Endothelial cell (in vitro differentiated cells): Measurements from ENCODE around the gene NMT2. TPM values are rescaled to one million over a fixed set of nuclear protein-coding genes. Genes with fewer than 3 reads are reported as not detected.
"Not testable (repeated sequence)": the region's sequence is repeated elsewhere in the genome, so short reads cannot be mapped to it uniquely, and the experiment has no call there.

Experiments used
- DNase-seq: peaks from one replicate; pipeline ENCODE4 v3.0.0; 2021; ENCODE audit warnings: low spot score
- H3K27ac Mint-ChIP-seq: one replicate; pipeline ENCODE4 v1.8.0; 2021; ENCODE audit warnings: mixed read lengths, inconsistent platforms; ENCODE audit not compliant: unreplicated experiment
- H3K27me3 Mint-ChIP-seq: one replicate; pipeline ENCODE4 v1.8.0; 2021; ENCODE audit warnings: mild to moderate bottlenecking, moderate library complexity, mixed read lengths, inconsistent platforms; ENCODE audit not compliant: unreplicated experiment
- H3K36me3 Mint-ChIP-seq: one replicate; pipeline ENCODE4 v1.8.0; 2021; ENCODE audit warnings: mild to moderate bottlenecking, low read depth, mixed read lengths, inconsistent platforms; ENCODE audit not compliant: unreplicated experiment
- H3K4me1 Mint-ChIP-seq: one replicate; pipeline ENCODE4 v1.8.0; 2021; ENCODE audit warnings: mild to moderate bottlenecking, mixed read lengths, inconsistent platforms; ENCODE audit not compliant: unreplicated experiment
- H3K4me3 Mint-ChIP-seq: one replicate; pipeline ENCODE4 v1.8.0; 2021; ENCODE audit warnings: mild to moderate bottlenecking, mixed read lengths, inconsistent platforms; ENCODE audit not compliant: unreplicated experiment
- H3K9me3 Mint-ChIP-seq: one replicate; pipeline ENCODE4 v1.8.0; 2021; ENCODE audit warnings: mixed read lengths, inconsistent platforms; ENCODE audit not compliant: unreplicated experiment
- CTCF ChIP-seq: fragments of 200-600 bp; sonication (generic); IDR thresholded peaks from one replicate; pipeline ENCODE4 v1.5.0; 2021; ENCODE audit warnings: antibody characterized with exemption; ENCODE audit not compliant: unreplicated experiment
- total RNA-seq: library from RNA; stranded (reverse); fragmentation: NEBNext Ultra II Directional; extraction: Animal tissue kit (Norgen Biotek cat#: 25700); gene quantifications from one replicate; pipeline ENCODE4 v1.2.1, GENCODE V29; 2021; ENCODE audit not compliant: unreplicated experiment

The NMT2 gene
- total RNA-seq, 1 donor from 2014 or later = 7.4 TPM

- no peak for DNase-seq
- no peaks in the 10 kb centered on the region for H3K9me3 Mint-ChIP-seq
- peaks cover 29% of the 10 kb centered on the region for H3K36me3 Mint-ChIP-seq
- no peak overlapping the region for H3K27ac Mint-ChIP-seq
- no peak overlapping the region for H3K4me3 Mint-ChIP-seq
- peaks cover 2% of the 10 kb centered on the region for H3K4me1 Mint-ChIP-seq
- H3K27me3 Mint-ChIP-seq = peaks cover 13% of the 10 kb centered on the region
- TF ChIP-seq CTCF = no peak
Observed at GRCh38 chr10:15210521-15210920, 42.0 kb upstream of the NMT2 start.

- Mint-ChIP-seq H3K4me1 (peaks cover 2% of the 10 kb centered on the region), H3K36me3 (peaks cover 27% of the 10 kb centered on the region), H3K27ac (no peak overlapping the region), H3K4me3 (no peak overlapping the region), H3K27me3 (peaks cover 15% of the 10 kb centered on the region), H3K9me3 (no peaks in the 10 kb centered on the region)
- DNase-seq = peak; percentile 85
- TF ChIP-seq CTCF = peak; percentile 94
Observed at GRCh38 chr10:15209827-15210509, 41.5 kb upstream of the NMT2 start.

- H3K4me1 Mint-ChIP-seq = peaks cover 2% of the 10 kb centered on the region
- H3K36me3 Mint-ChIP-seq = peaks cover 16% of the 10 kb centered on the region
- DNase-seq = no peak
- H3K27me3 Mint-ChIP-seq = peaks cover 12% of the 10 kb centered on the region
- no peak for TF ChIP-seq CTCF
- H3K9me3 Mint-ChIP-seq = no peaks in the 10 kb centered on the region
- no peak overlapping the region for H3K4me3 Mint-ChIP-seq
- no peak overlapping the region for H3K27ac Mint-ChIP-seq
Observed at GRCh38 chr10:15208221-15208620, 39.7 kb upstream of the NMT2 start.

- peaks cover 11% of the 10 kb centered on the region for H3K27me3 Mint-ChIP-seq
- H3K4me3 Mint-ChIP-seq, DNase-seq, H3K27ac Mint-ChIP-seq, H3K9me3 Mint-ChIP-seq, H3K4me1 Mint-ChIP-seq: not testable (repeated sequence)
- peaks cover 12% of the 10 kb centered on the region for H3K36me3 Mint-ChIP-seq
Observed at GRCh38 chr10:15207410-15207809, 38.9 kb upstream of the NMT2 start.

GRCh38 chr10:15202639-15203038, 34.1 kb upstream of the NMT2 start:
- no peak for TF ChIP-seq CTCF
- no peak for DNase-seq
- Mint-ChIP-seq H3K27me3 (peaks cover 7% of the 10 kb centered on the region), H3K4me1 (no peaks in the 10 kb centered on the region), H3K36me3 (peaks cover 13% of the 10 kb centered on the region), H3K27ac (peak overlapping the region; percentile 48), H3K9me3 (no peaks in the 10 kb centered on the region), H3K4me3 (no peak overlapping the region)

GRCh38 chr10:15202301-15202621, 33.8 kb upstream of the NMT2 start:
- H3K9me3 Mint-ChIP-seq, DNase-seq, H3K4me1 Mint-ChIP-seq, H3K27ac Mint-ChIP-seq, H3K27me3 Mint-ChIP-seq, H3K4me3 Mint-ChIP-seq: not testable (repeated sequence)
- H3K36me3 Mint-ChIP-seq = peaks cover 13% of the 10 kb centered on the region
